NCI-H510A treated with DMSO at 0.1 percent for 48 hours (cell line): ENCODE results near the gene PPM1H.
"Not testable (repeated sequence)": the region's sequence is repeated elsewhere in the genome, so short reads cannot be mapped to it uniquely, and the experiment has no call there.

ENCODE experiments used
- DNase-seq: peaks from one replicate; lab custom pipeline; 2025; lab: John Stamatoyannopoulos, UW

Gene PPM1H

DNA sequence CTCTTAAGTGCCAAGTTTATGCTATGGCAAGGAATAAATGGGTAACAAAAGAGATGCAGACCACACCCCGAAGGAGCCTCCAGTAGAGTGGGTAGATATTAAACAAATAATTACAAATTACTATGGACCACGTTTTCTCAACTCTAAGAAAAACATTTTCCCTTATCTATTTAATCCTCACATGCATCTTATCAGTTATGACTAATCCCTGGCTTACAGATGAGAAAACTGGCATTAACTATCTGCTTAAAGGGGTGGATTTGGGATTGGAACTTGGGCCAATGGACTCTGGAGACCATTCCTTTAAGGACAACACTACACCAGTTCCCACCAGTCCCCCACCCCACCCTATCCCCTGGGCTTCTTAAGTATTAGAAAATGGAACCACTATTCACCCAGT is 26.3 kb downstream of the PPM1H start:
- no peak for DNase-seq

DNA sequence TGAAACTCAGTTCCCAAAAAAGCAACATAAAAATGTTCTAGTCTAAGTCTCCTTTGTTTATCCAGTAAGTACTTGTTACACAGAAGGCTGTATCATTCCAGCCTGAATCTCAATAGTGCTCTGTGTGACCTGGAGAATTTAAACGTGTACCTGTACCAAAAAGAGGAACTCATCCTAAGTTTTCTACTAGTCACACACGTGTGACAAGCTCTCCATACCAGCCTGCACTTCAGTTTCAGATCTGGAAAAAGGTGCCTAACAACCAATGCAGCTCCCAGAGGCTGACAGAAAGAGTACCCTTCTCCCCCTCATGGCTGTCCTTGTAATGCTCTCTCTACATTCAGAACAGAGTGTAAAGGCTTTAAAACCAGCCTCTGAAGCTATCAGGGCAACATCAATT is 27.4 kb downstream of the PPM1H start:
- no peak for DNase-seq

DNA sequence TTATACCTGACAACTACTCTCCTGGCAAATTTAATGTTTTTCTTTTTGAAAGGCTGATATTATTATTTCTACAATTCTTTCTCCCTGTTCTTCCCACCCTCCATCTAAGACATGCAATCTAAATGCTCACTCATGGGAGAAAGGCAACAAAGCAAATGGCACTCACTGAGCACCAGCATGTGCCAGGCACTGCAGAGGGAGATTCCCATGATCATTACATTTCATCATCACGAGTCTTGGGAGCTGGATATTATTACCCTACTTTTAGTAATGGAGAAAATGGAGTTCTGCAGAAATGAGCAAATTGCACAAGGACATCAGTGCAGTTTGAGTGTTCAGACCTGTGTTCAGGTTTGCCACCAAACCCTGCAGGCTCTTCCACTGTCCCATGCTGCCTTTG is 27.9 kb downstream of the PPM1H start:
- DNase-seq, result no peak

DNA sequence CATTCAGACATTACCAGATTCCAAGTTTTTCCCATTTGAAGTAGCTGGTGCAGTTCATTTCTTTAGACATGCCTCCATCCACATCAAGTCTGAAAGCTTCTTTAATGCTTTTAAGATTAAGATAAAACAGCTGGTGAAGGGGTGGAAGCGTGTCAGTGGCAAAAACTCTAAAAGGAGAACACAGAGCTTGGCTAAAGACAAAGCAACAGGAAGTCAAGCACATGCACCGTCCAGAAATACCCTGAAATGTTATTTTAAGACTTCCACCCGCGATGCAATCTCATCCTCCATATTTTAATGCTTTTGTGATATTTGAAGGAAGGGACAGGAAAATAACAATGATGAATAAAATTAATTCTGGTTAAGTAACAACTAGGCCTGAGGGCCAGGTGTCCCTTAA is 31.8 kb downstream of the PPM1H start:
- no peak for DNase-seq

- DNase-seq, result peak; percentile 95
Observed at GRCh38 chr12:62900686-62901272, 34.2 kb downstream of the PPM1H start.

- no peak for DNase-seq
Observed at GRCh38 chr12:62899568-62900390, 35.2 kb downstream of the PPM1H start.

DNA sequence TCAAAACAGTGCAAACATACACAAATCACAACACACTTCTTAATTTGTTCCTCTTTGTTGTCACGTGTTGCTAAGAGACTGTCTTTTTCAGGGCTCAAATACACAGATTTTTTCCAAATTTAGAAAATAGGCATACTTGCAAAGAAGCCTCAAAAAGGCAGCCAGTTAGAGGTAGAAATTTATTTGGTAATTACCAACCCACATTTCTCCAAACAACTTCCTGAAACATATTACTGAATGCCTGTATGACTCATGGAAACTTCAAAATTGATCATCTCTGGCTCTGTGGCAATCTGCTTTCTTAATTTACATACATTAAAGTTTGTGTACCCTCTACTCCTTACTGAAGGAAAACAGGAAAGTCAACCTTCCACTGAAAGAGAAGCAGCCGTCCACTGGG is 36.4 kb downstream of the PPM1H start:
- DNase-seq, result no peak

GRCh38 chr12:62895351-62895877 is 39.5 kb downstream of the PPM1H start:
- DNase-seq, result no peak

GRCh38 chr12:62893276-62893675 is 41.7 kb downstream of the PPM1H start:
- DNase-seq, result no peak

DNA sequence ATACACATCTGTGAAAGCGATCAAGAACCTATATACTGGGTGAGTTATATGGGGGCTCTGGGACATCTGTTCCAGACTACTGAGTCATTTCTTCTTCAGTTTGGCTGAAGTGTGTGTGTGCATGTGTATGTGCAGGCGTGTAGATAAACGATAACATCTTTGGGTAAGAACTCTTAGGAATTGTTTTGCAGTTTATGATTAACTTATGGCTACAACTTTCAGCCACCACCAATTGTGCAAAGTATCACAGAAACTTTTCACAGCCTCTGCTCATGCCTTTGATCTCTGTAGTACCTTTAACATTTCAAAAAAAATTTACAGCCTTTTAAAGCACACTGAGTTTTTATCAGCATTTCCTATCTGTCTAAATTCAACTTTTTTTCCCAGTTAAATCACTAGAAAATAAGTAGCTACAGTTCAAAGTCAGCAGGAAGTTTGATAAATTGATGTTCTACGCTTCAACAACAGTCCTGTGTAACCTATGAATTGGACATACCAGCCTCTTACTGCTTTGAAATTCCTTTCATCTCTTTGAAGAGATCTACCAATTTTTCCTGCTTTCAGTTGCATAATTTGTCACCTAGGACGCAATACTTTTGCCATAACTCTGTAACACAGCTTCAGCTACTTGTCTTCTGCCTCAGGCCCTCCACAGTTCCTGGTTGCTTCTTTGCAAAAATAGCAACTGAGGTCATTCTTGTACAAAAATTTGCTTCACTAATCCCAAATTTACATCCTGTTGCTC is 43.0 kb downstream of the PPM1H start:
- no peak for DNase-seq

DNA sequence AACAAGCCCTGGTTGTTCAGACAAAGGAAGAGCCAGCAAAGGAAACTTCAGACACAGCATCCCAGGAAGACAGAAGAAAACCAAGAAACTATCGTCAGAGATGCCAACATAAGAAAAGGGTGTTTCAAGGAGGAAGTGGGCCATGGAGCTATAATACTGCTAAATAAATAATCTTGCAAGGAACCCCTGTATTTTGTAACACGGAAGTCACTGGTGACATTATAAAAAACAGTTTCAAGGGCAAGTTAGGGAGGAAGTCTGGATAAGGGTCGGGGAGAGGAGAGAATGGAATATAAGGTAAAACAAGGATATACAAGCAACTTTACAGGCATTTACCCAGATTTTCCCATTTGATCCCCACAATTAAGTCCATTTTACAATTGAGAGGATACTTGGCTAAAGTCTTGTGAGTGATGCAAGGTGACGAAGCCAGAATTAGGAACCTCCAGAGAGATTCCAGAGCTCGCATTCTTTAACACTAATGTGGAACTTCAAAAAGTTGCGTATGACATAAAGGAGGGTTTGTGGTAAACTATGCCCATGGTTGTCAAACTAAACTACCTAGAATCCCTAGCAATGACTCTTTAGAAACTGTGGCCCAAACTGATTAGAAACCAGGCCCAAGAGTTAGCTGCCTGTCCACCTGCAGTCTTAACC is 46.4 kb downstream of the PPM1H start:
- DNase-seq, result no peak

DNA sequence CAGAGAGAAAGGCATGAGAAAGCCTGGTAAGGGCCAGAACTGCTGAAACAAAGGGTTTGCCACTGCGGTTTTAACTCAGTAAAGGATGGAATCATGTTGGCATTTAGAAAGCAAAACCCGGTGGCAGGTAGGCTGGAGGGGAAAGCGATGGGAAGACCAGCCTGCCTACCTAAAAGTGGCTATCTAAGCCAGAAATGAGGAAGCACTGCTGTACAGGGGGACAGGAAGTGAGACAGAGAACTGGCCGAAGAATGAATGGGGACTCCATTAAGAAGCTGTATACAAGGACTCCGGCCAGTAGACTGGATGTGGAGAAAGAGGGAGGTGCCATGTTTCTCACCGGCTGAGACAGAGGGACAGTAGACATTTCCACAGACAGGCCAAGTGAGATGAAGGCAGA is 48.2 kb downstream of the PPM1H start:
- DNase-seq, result no peak

- DNase-seq, result no peak
Observed at GRCh38 chr12:62885242-62885641, 49.7 kb downstream of the PPM1H start.

DNA sequence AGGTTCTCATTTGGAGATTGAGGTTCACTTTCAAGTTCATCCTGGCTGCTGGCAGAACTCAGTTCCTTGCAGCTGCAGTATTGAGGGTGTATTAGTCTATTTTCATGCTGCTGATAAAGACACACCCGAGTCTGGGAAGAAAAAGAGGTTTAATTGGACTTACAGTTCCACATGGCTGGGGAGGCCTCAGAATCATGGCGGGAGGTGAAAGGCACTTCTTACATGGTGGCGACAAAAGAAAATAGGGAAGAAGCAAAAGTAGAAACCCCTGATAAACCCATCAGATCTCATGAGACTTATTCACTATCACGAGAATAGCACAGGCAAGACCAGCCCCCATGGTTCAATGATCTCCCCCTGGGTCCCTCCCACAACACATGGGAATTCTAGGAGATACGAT is 50.1 kb downstream of the PPM1H start:
- DNase-seq, result not testable (repeated sequence)

GRCh38 chr12:62882696-62883095 is 52.3 kb downstream of the PPM1H start:
- DNase-seq, result no peak

DNA sequence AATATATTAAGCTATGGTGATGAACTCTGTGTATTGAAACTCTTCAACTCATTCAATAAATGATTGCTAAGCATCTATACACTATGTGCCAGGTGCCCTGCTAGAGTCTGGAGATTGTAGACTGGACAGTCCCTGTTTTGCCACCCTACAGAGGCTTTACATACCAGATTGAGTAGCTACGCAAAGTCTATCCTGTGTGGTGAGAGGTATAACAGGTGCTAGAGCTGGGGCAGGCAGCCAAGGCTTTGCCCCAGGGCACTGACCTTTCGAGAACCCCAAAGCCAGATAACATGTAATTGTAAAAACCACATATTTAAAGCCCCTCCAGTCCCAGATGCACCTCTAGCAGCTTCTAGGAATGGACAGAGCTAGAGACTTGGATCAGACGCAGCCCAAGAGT is 52.8 kb downstream of the PPM1H start:
- DNase-seq, result no peak

DNA sequence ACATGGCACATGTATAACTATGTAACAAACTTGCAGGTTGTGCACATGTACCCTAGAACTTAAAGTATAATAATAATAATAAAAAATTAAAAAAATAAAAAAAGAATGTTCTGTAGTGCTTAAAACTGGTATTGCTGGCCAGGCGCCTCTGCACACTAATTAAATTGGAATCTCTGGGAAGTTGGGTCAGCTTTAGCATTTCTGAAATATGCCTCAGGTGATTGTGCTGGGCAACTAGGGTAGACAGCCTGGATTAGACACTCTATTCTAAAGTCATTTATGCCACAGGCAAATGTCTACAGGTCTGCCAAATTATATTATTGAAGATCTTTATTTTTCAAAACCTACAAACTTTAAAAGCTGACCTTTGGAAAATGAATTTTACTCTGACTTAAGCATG is 55.3 kb downstream of the PPM1H start:
- DNase-seq, result no peak

GRCh38 chr12:62879228-62879627 is 55.7 kb downstream of the PPM1H start:
- DNase-seq, result not testable (repeated sequence)

DNA sequence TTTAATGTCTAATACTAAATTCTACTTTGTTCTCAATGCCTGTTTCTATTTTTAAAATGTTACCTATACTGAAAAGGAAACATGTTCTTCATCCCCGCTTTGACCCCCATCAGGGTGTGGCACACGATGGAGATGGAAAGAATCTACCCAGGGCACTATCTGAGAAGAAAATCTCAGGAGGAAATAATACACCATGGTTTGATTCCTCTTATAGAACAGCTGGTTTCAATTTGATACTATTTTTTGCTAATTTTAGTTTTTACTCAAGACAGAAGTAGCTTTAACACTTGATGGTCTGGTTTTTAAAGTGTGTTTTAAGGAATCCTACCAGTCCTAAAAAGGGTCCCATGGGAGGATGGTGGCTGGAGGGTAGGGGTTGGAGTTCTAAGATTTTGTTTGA is 56.7 kb downstream of the PPM1H start:
- DNase-seq, result no peak

- no peak for DNase-seq
Observed at GRCh38 chr12:62876938-62877548, 57.9 kb downstream of the PPM1H start.

- DNase-seq, result no peak
Observed at GRCh38 chr12:62873826-62874448, 61.0 kb downstream of the PPM1H start.
